Fibroblast of skin of back (primary cell): ENCODE data around the gene TMEM19.
A peak's percentile ranks its signal among the peaks of the same experiment; 100 is the strongest.

Source experiments
- DNase-seq: peaks from one replicate; pipeline ENCODE4 v3.0.0-alpha.2; 2013

Gene TMEM19

DNA sequence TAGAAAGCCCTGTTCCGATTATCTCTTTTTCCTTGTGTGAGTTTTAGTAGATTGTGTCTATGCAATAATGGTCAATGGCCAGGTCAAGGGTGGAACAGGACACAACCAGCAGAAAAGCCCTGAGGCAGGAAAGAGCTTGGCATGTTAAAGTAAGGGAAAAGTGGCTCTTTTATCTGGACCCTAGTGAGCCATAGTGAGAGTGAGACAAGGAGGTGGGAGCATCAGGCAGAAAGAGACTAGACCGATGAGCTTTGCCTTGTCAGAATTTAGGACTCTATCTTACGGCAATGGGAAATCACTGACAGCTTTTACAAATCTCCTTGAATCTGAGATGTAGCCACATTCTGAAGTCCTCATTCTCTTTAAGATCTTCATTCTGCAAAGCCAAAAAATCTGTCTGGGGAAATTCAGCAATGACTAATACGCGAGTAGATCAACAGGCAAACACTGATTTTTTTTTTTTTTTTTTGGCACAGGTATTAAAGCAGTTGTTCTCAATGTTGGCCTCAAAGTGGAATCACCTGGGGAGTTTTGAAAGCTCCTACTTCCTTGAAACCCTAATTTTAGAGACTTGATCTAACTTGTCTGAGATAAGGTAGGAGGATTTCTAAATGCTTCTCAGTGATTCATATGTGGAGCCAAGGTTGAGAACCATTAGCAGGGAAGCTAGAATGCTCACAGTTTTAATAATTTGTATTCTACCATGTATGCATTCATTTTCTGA, 33.9 kb downstream of the TMEM19 start:
- DNase-seq: no peak

DNA sequence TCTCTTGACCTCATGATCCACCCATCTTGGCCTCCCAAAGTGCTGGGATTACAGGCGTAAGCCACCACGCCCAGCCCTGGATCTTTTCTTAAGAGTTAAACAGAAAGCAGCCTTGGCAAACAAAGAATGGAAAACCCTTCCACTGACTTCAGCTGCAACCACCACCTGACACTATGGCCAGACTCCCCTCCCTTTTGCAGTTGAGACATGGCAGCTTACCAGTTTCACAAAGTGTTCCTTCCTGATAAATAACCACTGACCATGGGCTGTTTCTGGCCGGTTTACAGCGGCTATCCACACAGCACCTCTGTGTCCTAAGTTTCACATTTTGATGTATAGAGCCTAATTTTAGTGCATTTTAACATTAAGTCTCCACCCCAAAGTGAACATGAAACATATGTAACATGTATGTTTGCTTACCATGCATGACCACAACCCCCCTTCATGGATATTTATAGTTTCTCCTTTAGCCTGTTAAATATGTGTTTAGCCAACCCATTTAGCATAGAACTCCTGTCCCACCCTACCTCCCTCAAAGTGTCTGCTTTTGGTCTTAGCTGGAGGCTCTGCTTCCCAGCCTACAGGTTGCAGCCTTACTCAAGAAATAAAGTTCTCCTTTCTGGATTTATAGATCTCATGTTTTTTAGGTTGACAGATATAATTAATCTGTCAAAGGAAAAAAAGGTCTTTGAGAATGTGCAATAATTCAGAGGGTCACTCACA, 36.1 kb downstream of the TMEM19 start:
- DNase-seq: no peak

DNA sequence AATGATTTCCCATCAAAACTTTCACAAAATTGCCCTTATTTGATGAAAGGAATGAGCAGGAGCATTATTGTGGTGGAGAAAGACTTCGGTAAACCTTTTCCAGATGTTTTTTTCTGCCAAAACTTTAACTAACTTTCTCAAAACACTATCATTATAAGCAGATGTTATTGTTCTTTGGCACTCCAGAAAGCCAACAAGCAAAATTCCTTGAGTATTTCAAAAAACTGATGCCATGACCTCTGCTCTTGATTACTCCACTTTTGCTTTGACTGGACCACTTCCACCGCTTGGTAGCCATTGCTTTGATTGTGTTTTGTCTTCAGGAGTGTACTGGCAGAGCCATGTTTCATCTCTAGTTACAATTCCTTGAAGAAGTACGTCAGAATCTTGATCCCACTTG, 39.1 kb downstream of the TMEM19 start:
- peak; percentile 24 for DNase-seq

DNA sequence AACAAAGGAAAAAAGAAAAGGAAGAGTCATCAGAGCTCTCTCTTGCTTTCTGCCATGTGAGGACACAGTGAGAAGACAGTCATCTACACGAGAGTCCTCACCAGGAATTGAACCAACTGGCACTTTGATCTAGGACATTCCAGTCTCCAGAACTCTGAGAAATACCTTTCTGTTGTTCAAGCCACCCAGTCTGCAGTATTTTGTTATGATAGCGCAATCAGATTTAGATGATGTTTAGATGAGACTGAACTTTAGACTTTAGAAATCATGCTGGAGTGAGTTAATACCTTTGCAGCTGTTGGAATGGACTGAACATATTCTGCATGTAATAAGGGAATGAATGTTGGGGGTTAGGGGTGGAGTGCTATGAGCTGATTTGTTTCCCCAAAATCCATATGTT, 40.7 kb downstream of the TMEM19 start:
- DNase-seq: no peak

DNA sequence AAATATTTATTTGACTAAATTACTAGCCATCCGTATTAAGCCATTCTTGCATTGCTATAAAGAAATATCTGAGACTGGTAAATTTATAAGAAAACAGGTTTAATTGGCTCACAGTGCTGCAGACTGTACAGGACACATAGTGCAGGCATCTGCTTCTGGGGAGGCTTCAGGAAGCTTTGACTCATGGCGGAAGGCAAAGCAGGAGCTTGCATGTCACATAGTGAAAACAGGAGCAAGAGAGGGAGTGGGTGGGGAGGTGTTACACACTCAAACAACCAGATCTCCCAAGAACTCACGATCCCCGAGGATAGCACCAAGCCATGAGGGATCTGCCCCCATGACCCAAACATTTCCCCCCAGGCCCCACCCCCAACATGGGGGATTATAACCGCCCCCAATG, 42.1 kb downstream of the TMEM19 start:
- DNase-seq: no peak

DNA sequence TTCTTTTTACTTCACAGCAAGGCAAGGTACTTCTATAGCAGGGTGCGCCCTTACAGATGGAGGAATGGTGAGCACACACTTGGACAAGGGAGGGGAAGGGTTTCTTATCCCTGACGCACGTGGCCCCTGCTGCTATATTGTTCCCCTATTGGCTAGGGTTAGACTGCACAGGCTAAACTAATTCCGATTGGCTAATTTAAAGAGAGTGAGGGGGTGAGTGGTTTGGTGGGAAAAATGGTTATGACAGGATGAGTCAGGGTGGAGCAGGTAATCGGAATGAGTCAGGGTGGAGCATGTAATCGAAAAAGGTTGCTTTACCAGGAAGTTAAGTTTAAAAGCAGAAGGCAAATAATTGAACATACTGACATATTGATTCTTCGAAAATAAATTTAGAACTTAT, 45.1 kb downstream of the TMEM19 start:
- peak; percentile 51 for DNase-seq

DNA sequence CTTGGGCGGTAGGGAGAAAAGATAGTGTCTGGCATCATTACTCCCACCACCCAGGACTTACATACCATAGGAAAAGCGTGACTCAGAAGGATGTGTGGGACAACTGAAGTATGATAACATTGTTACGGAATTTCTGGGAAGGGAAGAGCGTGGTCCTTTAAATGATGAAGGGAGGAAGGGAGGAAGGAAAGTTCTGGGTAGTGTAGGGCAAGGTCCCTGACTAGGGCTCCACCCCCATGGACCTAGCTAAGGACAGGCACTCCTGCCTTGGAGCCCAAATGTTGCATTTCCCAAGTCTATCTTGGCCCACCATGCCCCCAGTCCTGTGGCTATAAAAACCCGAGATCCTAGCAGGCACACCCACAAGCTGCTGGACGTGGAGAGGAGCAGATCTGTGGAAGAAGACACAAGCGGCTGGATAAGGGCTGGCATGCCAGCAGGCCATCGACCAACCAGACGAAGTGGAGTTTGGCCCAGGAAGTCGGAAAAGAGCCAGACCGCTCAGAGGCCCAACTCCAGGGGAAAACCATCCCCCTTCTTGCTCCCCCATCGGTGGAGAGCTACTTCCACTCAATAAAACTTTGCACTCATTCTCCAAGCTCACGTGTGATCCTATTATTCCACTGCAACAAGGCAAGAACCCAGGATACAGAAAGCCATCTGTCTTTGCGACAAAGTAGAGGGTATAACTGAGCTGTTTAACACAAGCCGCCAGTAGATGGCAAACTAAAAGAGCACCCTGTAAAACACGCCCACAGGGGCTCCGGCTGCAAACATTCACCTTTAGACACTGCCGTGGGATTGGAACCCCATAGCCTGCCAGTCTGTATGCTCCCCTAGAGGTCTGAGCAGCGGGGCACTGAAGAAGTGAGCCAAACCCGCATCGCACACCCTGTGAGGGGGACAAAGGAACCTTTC, 45.8 kb downstream of the TMEM19 start:
- DNase-seq: peak; percentile 93

DNA sequence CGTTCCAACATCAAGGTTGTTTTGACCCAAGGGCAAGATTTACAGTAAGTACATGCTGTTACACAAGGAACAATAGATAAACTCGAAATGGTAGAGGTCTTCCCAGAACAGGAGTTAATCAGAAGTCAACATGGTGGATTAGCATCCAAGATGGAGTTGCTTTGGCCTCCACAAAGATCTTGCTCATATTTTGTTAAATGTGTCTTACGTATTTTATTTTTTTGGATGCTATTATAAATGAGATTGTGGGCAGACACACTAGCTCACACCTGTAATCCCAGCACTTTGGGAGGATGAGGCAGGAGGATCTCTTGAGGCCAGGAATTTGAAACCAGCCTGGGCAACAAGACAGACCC, 46.5 kb downstream of the TMEM19 start:
- no peak for DNase-seq

DNA sequence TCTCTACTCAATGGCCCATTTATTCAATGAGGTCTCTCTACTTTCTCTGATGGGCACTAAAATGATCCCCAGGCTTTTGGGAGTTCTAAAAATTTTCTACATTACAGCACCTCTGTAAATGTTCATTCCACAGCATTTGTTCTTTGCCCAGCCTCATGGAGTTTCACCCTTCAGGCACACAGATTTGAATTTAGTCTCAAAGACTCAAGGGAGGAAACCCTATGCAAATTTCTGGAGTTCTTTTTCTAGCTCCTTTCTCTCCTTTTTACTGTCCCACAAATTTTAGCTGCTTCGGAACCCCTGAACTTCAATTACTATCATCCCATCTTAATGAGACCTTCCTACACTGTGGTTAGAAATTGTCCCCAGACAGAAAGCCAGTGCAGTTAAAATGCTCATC, 51.3 kb downstream of the TMEM19 start:
- DNase-seq: no peak

DNA sequence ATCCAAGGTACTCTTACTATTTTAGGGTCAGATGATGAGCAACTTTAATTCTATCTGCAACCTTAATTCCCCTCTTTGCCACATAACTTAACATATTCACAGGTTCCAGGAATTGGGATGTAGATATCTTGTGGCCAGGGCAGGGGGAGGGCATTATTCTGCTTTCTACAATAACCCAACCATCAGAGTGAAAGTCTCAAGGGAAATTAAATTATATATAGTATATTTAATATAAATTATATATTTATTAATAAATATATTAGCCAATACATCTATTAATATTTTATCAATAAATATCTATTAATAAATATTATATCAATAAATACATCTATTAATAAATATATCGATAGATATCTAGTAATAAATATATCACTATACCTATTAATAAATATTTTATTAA, 57.1 kb downstream of the TMEM19 start:
- DNase-seq: no peak

DNA sequence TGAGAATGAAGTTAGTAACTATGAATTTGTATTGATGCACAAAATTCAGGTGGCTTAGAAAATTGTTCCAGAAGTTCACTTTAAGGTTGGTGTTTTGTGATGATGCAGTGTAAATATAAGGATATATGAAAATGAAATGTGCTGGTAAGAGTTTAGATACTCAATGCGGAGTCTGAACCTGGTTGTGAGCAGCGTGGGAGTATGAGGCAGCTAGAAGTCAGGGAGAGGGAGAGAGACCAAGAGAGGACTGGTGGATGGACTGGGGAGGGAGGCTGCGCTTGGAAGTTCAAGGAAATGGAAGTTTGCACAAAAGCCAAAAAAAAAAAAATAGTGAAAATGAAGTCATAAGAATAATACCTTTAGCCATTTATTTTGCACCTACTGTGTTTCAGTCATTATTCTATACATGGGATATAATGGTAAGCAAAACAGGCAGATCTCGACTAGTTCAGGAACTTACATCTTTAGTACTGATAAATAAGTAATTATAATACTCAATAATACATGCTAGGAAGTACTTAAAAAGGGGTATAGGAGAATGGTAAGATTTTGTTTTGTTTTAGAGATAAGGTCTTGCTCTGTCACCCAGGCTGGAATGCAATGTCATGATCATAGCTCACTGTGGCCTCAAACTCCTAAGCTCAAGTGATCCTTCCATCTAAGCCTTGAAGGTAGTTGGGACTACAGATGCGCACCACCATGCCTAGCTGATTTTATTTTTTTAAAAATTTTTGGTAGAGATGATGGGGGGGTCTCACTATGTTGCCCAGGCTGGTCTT, 58.8 kb downstream of the TMEM19 start:
- DNase-seq: no peak

DNA sequence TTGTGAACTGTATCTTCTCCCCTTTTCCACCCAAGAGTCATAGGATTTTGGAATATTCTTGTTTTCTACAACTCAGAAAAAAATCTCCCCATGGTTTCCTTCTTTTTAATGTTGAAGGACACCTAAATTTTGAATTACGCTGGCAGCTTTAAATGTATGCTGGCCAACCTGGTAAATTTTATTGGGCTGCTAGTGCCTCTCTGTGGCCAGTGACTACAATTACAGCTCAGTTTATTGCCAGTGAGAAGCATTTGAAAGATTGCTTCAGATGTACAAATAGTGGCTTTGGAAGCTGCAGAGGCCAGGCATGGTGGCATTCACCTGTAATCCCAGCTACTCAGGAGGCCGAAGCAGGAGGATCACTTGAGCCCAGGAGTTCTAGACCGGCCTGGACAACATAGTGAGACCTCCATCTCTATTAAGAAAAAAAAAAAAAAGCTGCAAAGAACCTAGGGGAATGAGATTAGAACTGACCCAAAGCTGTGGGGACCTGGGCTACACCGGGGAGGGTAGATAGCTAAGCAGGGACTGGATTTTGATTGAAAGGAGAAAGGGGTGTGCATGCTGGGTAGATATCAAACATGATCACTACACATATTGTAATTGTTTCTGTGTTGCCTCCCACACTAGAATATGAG, 61.2 kb downstream of the TMEM19 start:
- peak; percentile 69 for DNase-seq

DNA sequence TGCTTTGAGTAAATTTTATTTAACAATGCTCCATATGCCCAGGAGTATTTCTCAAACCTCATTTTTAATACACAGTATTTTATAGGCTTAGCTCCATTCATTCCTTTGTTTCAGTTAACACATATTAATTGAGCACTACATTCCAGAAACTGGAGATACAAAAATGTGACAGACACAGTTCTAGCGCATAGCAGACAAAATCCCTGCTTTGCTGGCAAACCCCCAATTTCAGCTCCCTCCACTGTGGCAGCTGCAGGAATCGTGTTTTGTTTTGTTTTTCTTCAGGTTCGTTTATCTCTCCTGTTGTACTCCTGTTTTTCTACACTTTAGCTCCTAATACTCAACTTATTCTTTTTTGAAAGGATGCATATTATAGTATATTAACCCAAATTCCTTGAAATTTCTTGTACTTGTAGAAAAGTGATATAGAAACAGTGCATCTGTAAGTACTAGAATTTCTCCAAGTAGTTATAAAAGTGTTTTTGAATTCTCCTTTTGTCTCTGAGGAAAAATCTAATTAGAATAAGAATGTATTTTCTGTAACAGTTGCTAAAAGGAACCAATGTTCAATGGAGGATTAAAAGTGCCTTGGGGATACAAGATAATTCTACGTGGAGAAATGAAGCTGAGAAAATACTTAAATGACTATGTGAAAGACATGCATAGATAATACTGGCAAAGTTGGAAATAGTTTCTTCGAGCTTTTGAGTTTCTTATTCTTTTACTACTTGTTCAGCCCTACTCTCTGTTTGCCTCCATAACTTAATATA, 62.4 kb downstream of the TMEM19 start:
- no peak for DNase-seq

DNA sequence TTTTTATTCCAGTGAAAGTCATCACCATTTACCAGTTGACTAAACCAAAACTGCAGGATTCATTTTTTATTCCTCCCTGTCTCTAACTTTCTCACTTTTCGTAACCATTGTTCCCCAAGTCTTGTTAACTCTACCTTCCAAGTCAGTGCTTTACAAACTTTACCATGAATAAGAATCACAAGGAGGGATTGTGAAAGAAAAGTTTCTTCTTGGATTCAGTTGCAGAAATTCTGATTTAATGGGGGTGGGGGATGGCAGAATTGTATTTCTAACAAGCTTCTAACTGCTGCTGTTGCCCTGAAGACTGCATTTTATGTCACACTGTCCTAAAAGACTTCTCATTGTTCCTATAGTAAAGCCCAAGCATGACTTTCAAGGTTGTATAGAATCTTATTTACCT, 63.8 kb downstream of the TMEM19 start:
- DNase-seq: no peak

DNA sequence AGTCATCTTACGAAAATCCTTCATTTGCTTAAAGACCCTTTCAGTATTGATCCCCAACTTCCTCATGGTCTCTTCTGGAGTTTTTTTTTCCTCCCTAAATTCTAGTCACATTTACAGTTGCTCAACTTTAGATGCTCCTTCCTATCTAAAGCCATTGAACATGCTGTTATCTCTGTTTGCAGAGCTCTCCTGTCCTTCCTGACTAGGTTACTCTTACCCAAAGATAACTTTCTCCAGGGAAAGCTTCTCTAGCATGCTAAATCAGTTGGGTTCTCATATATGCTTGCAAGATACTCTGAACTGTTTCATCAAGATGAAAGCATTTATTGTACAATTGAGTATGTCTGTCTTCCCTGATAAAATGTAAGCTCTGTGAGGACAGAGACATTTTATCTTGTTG, 67.0 kb downstream of the TMEM19 start:
- DNase-seq: no peak
